ENCODE data around the gene TM2D1.

The TM2D1 gene

GRCh38 chr1:61636376-61636775 is 88.6 kb downstream of the TM2D1 start:
- Mint-ChIP-seq H3K36me3 (ENCODE audit: low read depth) (no peaks in the 10 kb centered on the region), H3K4me3 (no peak overlapping the region), H3K27ac (no peak overlapping the region), H3K9me3 (no peaks in the 10 kb centered on the region), H3K4me1 (peaks cover 13% of the 10 kb centered on the region), H3K27me3 (ENCODE audit: low read depth, poor library complexity) (peaks cover 3% of the 10 kb centered on the region)
- no peak for TF ChIP-seq CTCF (IDR thresholded peaks at IDR 0.05)
- DNase-seq, result no peak

- no peak for DNase-seq
Measured at GRCh38 chr1:61635557-61635956, 89.4 kb downstream of the TM2D1 start.

GRCh38 chr1:61631436-61631835 is 93.5 kb downstream of the TM2D1 start:
- Mint-ChIP-seq H3K4me3 (no peak overlapping the region), H3K27me3 (ENCODE audit: low read depth, poor library complexity) (peaks cover 2% of the 10 kb centered on the region), H3K36me3 (ENCODE audit: low read depth) (peaks cover 5% of the 10 kb centered on the region), H3K4me1 (no peaks in the 10 kb centered on the region), H3K27ac (no peak overlapping the region), H3K9me3 (peaks cover 15% of the 10 kb centered on the region)
- no peak for TF ChIP-seq CTCF (IDR thresholded peaks at IDR 0.05)
- no peak for DNase-seq

More at GRCh38 chr1:61635557-61635956, 89.4 kb downstream of the TM2D1 start:
- Mint-ChIP-seq H3K36me3 (ENCODE audit: low read depth) (no peaks in the 10 kb centered on the region), H3K9me3 (no peaks in the 10 kb centered on the region), H3K27ac (no peak overlapping the region), H3K4me3 (no peak overlapping the region), H3K27me3 (ENCODE audit: low read depth, poor library complexity) (peaks cover 2% of the 10 kb centered on the region), H3K4me1 (peaks cover 5% of the 10 kb centered on the region)
- TF ChIP-seq CTCF (IDR thresholded peaks at IDR 0.05), result no peak
